Inflammatory macrophage treated with lipopolysaccharide for 1 hour (primary cell): ENCODE data around the gene VPS37D.
"Not testable (repeated sequence)": the region's sequence is repeated elsewhere in the genome, so short reads cannot be mapped to it uniquely, and the experiment has no call there.

ENCODE experiments used
- DNase-seq, 2 donors: peaks; one replicate each; pipeline ENCODE4 v3.0.0-alpha.2; 2020 to 2022

The VPS37D gene

GRCh38 chr7:73646785-73647724 lies 20.6 kb upstream of the VPS37D start:
- DNase-seq, result no peak

- no peak for DNase-seq
Observed at GRCh38 chr7:73647725-73648592, 19.7 kb upstream of the VPS37D start.

GRCh38 chr7:73648593-73649332 lies 18.9 kb upstream of the VPS37D start:
- DNase-seq, result no peak

GRCh38 chr7:73649576-73649975 lies 18.1 kb upstream of the VPS37D start:
- no peak for DNase-seq

DNA sequence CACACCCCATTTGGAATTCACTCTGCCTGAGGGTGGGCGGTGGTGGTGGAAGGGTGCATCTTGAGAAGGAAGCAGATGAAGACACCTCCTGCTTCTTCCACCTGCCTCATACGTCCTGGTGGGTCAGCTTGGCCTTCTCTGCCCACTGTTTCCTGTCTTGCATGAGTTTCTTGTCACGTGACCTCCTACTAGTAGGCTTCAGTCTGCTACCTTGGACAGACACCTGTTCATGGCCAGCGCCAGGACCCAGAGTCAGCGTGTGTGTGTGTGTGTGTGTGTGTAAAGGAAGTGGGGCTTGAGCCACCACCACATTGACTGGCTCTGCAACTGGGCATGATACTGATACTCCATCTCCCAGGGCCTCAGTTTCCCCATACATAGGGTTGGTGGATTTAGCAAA lies 17.1 kb upstream of the VPS37D start:
- DNase-seq, result no peak

GRCh38 chr7:73652541-73652949 lies 15.1 kb upstream of the VPS37D start:
- DNase-seq, result no peak

- not testable (repeated sequence) for DNase-seq
Observed at GRCh38 chr7:73655309-73655708, 12.3 kb upstream of the VPS37D start.

GRCh38 chr7:73659983-73660382 lies 7.6 kb upstream of the VPS37D start:
- no peak for DNase-seq

DNA sequence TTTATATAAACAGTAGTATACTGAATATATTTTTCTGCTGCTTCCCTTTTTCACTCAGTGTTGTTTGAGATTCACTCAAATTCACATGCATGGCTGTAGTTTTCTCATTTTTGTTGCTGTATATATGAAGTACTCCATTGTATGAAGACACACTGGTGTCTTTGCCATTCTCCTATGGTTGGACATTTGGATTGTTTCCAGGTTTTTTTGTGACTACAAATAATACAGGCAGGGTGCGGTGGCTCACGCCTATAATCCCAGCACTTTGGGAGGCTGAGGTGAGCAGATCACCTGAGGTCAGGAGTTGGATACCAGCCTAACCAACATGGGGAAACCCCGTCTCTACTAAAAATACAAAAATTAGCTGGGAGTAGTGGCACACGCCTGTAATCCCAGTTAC lies 7.0 kb upstream of the VPS37D start:
- not testable (repeated sequence) for DNase-seq

- DNase-seq, result no peak
Observed at GRCh38 chr7:73663033-73663432, 4.6 kb upstream of the VPS37D start.

DNA sequence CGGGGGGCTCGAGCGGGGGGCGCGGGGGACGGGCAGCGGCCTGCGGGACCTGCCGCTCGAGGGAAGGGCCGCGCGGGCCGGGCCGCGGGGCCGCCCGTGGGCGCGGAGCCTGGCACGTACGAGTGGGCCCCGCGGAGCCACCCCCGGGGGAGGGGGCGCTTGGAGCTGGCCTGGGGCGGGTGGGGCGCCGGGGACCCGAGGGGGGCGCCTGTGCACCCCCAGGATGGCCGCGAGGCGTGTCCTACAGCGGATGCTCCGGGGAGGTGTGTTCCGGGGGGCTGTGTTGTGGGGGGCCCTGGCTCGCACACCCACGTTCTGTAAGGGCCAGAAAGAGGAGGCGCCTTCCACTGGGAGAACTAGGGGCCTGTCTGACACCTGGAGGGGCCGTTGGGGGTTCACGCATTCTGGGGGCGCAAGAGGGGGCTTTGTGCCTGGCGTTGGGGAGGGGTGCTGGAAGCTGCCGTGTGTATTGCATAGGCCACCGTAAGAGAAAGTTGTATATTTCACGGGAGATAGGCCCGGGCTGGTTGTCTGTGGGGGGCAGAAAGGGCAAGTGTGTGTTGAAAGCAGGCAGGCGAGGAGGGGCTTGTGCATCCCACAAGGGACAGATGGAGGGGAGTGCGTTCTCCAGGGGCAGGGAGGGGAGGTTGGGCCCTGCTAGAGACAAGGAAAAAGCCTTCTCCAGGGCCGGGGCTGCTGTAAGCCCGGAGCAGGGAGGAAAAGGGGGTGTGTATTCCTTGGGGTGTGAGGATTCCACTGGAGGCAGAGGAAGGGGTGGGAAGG lies 663 bp downstream of the VPS37D start:
- no peak for DNase-seq

DNA sequence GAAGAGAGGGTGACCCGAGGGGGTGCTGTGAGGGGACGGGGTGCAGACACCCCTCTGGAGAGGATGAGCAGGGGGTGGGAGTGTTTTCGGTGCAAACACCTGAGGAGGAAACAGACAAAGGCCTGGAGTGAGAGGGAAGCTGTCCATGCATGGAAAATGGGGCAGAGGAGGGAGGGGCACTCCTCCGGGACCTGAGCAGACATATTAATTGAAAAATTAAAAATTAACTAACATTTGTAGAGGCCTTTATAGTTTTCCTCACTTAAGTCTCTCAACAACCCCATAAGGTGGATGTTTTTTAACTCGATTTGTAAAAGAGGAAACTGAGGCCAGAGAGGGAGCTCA lies 1.2 kb downstream of the VPS37D start:
- DNase-seq, result no peak

- DNase-seq, result no peak
Observed at GRCh38 chr7:73669288-73669701, 1.7 kb downstream of the VPS37D start.

DNA sequence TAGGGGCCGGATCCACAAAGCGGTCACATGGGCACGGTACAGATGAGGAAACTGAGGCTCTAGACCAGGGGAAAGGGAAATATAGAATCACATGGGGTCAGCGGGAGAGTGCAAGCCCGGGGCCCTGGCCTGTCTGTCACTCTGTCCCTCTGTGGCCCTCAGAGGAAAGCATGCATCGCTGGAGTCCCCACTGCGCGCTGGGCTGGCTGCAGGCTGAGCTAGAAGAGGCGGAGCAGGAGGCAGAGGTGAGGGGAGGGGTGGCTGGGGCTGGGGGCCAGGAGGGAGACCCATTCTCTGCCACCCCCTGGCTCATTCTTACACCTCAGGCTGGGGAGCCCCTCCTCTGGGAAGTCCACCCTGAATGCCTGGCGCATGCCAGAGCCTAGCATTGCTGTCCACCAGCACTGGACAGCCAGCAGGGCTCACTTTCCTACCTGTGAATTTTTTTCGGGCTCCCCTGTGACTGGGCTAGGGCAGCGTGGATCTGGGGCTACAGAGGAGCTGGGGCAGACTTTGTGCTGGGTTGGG lies 2.3 kb downstream of the VPS37D start:
- no peak for DNase-seq

DNA sequence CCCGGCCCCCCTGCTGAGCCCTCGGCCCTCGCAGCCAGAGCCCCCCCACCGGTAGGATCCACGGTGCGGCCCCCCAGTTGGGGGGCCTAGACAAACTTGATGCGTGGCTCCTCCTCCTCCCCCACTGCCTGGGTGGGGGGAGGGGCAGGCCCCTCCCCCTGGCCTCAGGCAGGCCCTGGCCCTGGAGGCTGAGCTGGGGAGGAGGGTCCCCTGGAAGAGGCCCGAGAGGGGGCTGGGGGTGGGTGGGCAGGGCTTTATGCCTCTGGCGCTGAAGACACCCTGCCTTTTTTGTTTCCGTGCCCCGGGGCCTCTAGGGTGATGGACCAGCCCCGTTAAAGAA lies 3.7 kb downstream of the VPS37D start:
- DNase-seq, result no peak

DNA sequence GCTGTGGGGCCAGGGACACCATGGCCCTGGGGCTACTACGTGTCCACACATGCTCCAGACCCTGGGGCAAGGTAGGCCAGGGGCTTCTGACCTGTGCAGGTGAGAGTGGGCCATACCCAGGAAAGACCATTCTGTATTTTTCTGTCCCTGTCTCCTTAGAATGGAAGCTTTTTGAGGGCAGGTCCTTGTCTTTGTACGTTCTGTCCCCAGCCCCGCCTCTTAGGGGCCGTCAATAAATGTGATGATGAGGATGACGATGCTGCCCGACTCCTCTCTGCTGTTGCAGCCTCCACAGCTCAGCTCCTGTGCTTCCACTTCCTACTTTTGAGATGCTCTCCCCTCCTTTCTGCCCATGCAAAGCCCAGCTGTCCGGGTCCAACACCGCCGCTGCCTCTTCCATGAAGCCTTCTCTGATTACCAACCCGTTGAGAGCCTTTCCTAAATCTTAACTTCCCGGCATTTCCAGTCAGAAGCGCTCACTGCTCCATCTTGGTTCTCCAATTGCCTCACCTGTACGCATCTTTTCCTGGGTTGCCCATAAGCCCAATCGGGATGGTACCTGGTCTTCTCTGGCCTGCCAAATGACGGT lies 4.3 kb downstream of the VPS37D start:
- no peak for DNase-seq

DNA sequence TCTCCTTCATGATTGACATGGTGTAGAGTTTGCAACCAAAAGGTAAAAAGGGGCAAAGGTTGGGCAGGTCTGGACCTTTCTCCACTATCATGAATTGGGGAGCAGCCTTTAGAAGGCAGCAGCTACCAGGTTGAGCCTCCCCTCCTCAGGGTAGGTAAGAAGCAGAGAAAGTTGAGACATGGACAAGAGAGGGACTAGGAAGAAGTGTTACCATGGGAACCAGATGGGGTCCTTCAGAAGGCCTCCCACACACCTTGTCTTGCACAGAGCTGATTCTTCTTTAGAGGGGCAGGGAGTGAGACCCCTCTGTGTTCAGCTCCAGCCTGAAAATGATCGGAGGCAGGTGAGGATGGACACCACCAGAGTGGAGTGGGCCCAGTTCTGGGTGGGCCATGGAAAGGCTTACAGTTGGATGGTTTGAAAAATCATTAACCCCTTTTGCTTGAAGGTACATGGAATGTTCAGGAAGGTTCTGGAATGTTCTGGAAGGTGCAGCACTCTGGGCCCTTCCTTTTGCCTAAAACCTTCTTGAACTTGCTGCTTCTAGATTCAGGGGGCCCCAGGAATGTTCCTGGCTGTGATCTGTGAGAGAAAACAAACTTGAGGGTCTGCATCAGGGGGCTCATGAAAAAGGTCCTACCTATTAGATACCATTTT lies 7.0 kb downstream of the VPS37D start:
- DNase-seq, result no peak

DNA sequence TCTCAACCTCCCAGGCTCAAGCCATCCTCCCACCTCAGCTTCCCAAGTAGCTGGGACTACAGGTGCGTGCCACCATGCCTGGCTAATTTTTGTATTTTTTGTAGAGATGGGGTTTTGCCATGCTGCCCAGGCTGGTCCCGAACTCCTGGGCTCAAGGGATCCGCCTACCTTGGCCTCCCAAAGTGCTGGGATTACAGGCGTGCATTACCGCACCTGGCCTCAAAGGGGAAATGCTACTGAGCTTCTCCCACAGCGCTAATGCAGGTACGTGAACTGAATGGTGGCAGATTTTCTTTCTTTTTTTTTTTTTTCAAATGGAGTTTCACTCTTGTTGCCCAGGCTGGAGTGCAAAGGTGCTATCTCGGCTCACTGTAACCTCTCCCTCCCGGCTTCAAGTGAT lies 8.4 kb downstream of the VPS37D start:
- not testable (repeated sequence) for DNase-seq

DNA sequence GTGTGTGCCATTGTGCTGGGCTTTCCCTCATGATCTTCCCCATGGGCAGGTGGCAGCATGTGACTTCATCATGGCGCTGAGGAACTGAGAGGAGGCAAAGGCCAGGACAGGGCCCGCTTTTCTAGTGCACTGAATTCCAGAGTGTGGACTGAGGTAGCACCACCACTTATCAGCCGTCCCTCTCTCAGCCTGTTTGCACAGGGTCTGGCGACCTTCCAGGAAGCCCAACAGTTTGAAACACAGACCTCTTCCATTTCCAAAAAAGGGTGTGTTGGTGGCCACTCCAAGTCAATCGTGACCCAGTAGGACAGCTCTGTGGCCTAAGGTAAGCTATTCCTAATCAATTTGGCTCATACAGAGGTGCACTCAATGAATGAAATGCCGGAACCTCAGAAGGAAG lies 11.2 kb downstream of the VPS37D start:
- no peak for DNase-seq

- no peak for DNase-seq
Observed at GRCh38 chr7:73679709-73680108, 12.1 kb downstream of the VPS37D start.

DNA sequence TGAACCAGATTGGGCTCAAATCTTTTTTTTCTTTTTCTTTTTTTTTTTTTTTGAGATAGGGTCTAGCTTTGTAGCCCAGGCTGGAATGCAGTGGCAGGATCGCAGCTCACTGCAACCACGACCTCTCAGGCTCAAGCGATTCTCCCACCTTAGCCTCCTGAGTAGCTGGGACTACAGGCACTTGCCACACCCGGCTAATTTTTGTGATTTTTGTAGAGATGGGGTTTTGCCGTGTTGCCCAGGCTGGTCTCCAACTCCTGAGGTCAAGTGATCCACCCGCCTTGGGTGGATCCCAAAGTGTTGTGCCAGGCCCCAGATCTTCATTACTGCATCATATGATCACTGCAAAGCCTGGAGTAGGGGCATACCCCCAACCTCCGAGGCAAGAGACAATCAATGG lies 12.9 kb downstream of the VPS37D start:
- no peak for DNase-seq
